ENCODE results near the gene CTPS2.
A peak's percentile ranks its signal among the peaks of the same experiment; 100 is the strongest.
"Not testable (repeated sequence)": the region's sequence is repeated elsewhere in the genome, so short reads cannot be mapped to it uniquely, and the experiment has no call there.

The CTPS2 gene

GRCh38 chrX:16617382-16617781 lies 95.1 kb downstream of the CTPS2 start:
- Histone ChIP-seq H3K27ac (no peak overlapping the region), H3K4me3 (no peak overlapping the region)

- no peak overlapping the region for H3K27ac ChIP-seq
- no peak overlapping the region for H3K4me3 ChIP-seq
Measured at GRCh38 chrX:16612257-16612897, 100.1 kb downstream of the CTPS2 start.

GRCh38 chrX:16610654-16611053 lies 101.8 kb downstream of the CTPS2 start:
- H3K27ac ChIP-seq, H3K4me3 ChIP-seq: not testable (repeated sequence)

- no peak overlapping the region for H3K27ac ChIP-seq
Measured at GRCh38 chrX:16610121-16610621, 102.3 kb downstream of the CTPS2 start.

GRCh38 chrX:16606142-16606720 lies 106.2 kb downstream of the CTPS2 start:
- H3K4me3 ChIP-seq, result no peak overlapping the region
- no peak overlapping the region for H3K27ac ChIP-seq

More at GRCh38 chrX:16610121-16610621, 102.3 kb downstream of the CTPS2 start:
- H3K4me3 ChIP-seq, result no peak overlapping the region

- Histone ChIP-seq H3K27ac (peak overlapping the region in 1 of 21 experiments; percentile 54), H3K4me3 (no peak overlapping the region)
Measured at GRCh38 chrX:16604337-16604736, 108.1 kb downstream of the CTPS2 start.

GRCh38 chrX:16603822-16604221 lies 108.6 kb downstream of the CTPS2 start:
- Histone ChIP-seq H3K27ac (peak overlapping the region in 2 of 21 experiments; percentile 29 to 54), H3K4me3 (no peak overlapping the region)

- not testable (repeated sequence) for H3K27ac ChIP-seq, H3K4me3 ChIP-seq
Measured at GRCh38 chrX:16603235-16603634, 109.2 kb downstream of the CTPS2 start.

GRCh38 chrX:16601885-16602284 lies 110.6 kb downstream of the CTPS2 start:
- no peak overlapping the region for H3K27ac ChIP-seq

GRCh38 chrX:16594490-16594889 lies 118.0 kb downstream of the CTPS2 start:
- H3K4me3 ChIP-seq, result no peak overlapping the region
- no peak overlapping the region for H3K27ac ChIP-seq

More at GRCh38 chrX:16601885-16602284, 110.6 kb downstream of the CTPS2 start:
- no peak overlapping the region for H3K4me3 ChIP-seq

GRCh38 chrX:16593801-16594200 lies 118.7 kb downstream of the CTPS2 start:
- Histone ChIP-seq H3K27ac (no peak overlapping the region), H3K4me3 (no peak overlapping the region)

- no peak overlapping the region for H3K27ac ChIP-seq
- H3K4me3 ChIP-seq, result no peak overlapping the region
Measured at GRCh38 chrX:16592194-16592770, 120.2 kb downstream of the CTPS2 start.

- no peak overlapping the region for H3K4me3 ChIP-seq
- H3K27ac ChIP-seq, result peak overlapping the region in 2 of 21 experiments; percentile 14 to 18
Measured at GRCh38 chrX:16589826-16590225, 122.6 kb downstream of the CTPS2 start.

- H3K4me3 ChIP-seq, result no peak overlapping the region
- H3K27ac ChIP-seq, result peak overlapping the region in 2 of 21 experiments; percentile 14 to 18
Measured at GRCh38 chrX:16589211-16589610, 123.3 kb downstream of the CTPS2 start.

- Histone ChIP-seq H3K4me3 (no peak overlapping the region), H3K27ac (no peak overlapping the region)
Measured at GRCh38 chrX:16588266-16588665, 124.2 kb downstream of the CTPS2 start.

GRCh38 chrX:16587836-16588235 lies 124.6 kb downstream of the CTPS2 start:
- H3K4me3 ChIP-seq, result no peak overlapping the region
- H3K27ac ChIP-seq, result no peak overlapping the region

- no peak overlapping the region for H3K4me3 ChIP-seq
- H3K27ac ChIP-seq, result no peak overlapping the region
Measured at GRCh38 chrX:16586377-16587112, 125.9 kb downstream of the CTPS2 start.

- H3K27ac ChIP-seq, result no peak overlapping the region
- no peak overlapping the region for H3K4me3 ChIP-seq
Measured at GRCh38 chrX:16585486-16586376, 126.7 kb downstream of the CTPS2 start.

GRCh38 chrX:16580004-16580797 lies 132.3 kb downstream of the CTPS2 start:
- not testable (repeated sequence) for H3K27ac ChIP-seq, H3K4me3 ChIP-seq
